ENCODE measurements around the gene ARHGEF7. TPM values are rescaled to one million over a fixed set of nuclear protein-coding genes. Genes with fewer than 3 reads are reported as not detected.

Gene ARHGEF7
- total RNA-seq, 1 experiment from 2014 or later, result 47.3 TPM

DNA sequence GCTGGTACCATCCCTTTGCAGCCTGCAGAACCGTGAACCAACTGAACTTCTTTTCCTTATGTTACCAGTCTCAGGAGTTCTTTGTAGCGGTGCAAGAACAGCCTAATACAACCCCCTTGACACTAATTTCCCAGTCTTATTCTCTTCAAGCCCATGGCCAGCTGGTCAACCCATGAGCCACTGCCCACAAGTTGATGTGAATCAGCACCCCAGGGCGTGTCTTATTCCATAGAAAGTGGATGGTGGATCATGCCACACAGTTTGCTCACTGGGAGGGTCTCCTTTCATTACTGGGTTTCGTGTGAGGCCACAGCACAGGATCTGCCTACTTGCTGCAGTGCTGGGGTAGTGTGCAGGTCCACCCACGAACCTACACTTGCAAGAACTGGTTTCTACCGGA lies 232.3 kb downstream of the ARHGEF7 start (continued):
- no peak for TF ChIP-seq GRHL2 (CRISPR knock-in tag; IDR thresholded peaks at IDR 0.05; ENCODE audit: insufficient replicate concordance, severe bottlenecking)
- TF ChIP-seq ATF1 (CRISPR knock-in tag; IDR thresholded peaks at IDR 0.05), result no peak
- TF ChIP-seq TEAD4 (CRISPR knock-in tag; IDR thresholded peaks at IDR 0.05), result no peak
- TF ChIP-seq, protein P1, sequence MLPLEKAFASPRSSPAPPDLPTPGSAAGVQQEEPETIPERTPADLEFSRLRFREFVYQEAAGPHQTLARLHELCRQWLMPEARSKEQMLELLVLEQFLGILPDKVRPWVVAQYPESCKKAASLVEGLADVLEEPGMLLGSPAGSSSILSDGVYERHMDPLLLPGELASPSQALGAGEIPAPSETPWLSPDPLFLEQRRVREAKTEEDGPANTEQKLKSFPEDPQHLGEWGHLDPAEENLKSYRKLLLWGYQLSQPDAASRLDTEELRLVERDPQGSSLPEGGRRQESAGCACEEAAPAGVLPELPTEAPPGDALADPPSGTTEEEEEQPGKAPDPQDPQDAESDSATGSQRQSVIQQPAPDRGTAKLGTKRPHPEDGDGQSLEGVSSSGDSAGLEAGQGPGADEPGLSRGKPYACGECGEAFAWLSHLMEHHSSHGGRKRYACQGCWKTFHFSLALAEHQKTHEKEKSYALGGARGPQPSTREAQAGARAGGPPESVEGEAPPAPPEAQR (CRISPR knock-in tag; IDR thresholded peaks at IDR 0.05), result no peak
- TF ChIP-seq, protein P2, sequence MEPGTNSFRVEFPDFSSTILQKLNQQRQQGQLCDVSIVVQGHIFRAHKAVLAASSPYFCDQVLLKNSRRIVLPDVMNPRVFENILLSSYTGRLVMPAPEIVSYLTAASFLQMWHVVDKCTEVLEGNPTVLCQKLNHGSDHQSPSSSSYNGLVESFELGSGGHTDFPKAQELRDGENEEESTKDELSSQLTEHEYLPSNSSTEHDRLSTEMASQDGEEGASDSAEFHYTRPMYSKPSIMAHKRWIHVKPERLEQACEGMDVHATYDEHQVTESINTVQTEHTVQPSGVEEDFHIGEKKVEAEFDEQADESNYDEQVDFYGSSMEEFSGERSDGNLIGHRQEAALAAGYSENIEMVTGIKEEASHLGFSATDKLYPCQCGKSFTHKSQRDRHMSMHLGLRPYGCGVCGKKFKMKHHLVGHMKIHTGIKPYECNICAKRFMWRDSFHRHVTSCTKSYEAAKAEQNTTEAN (CRISPR knock-in tag; IDR thresholded peaks at IDR 0.05), result no peak
- no peak for TF ChIP-seq FOXK1 (CRISPR knock-in tag; IDR thresholded peaks at IDR 0.05)
- no peak for TF ChIP-seq ZNF396 (CRISPR knock-in tag; IDR thresholded peaks at IDR 0.05; ENCODE audit: borderline replicate concordance)
- TF ChIP-seq HMGA2 (CRISPR knock-in tag; IDR thresholded peaks at IDR 0.05), result no peak

DNA sequence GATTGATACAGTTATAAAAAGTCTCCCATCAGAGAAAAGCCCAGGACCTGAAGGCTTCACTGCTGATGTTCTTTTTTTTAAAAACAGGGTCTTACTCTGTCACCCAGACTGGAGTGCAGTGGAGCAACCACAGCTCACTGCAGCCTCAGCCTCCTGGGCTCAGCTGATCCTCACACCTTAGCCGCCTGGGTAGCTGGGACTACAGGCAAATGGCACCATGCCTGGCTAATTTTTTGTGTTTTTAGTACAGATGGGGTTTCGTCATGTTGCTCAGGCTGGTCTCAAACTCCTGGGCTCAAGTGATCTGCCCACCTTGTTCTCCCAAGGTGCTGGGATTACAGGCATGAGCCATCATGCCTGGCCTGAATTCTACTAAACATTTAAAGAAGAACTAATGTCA lies 238.4 kb downstream of the ARHGEF7 start:
- Mint-ChIP-seq H3K4me3 (no peak overlapping the region), H3K36me3 (peaks cover 7% of the 10 kb centered on the region), H3K9me3 (peaks cover 19% of the 10 kb centered on the region), H3K27ac (no peak overlapping the region), H3K4me1 (no peaks in the 10 kb centered on the region), H3K27me3 (ENCODE audit: low read depth) (no peaks in the 10 kb centered on the region)
- ATAC-seq (no peak), DNase-seq (ENCODE audit: low spot score) (no peak)
- ChIA-PET POLR2A (interaction anchor here (0.6 kb wide), 1 partner anchor 8 kb away, joined by 6 read pairs; no protein-coding TSS in a partner anchor), CTCF (interaction anchor here (1.3 kb wide), 1 partner anchor 8 kb away, joined by 5 read pairs; no protein-coding TSS in a partner anchor)
- TF ChIP-seq, protein P3, sequence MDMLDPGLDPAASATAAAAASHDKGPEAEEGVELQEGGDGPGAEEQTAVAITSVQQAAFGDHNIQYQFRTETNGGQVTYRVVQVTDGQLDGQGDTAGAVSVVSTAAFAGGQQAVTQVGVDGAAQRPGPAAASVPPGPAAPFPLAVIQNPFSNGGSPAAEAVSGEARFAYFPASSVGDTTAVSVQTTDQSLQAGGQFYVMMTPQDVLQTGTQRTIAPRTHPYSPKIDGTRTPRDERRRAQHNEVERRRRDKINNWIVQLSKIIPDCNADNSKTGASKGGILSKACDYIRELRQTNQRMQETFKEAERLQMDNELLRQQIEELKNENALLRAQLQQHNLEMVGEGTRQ (CRISPR knock-in tag; IDR thresholded peaks at IDR 0.05), result no peak
- TF ChIP-seq, protein P4, sequence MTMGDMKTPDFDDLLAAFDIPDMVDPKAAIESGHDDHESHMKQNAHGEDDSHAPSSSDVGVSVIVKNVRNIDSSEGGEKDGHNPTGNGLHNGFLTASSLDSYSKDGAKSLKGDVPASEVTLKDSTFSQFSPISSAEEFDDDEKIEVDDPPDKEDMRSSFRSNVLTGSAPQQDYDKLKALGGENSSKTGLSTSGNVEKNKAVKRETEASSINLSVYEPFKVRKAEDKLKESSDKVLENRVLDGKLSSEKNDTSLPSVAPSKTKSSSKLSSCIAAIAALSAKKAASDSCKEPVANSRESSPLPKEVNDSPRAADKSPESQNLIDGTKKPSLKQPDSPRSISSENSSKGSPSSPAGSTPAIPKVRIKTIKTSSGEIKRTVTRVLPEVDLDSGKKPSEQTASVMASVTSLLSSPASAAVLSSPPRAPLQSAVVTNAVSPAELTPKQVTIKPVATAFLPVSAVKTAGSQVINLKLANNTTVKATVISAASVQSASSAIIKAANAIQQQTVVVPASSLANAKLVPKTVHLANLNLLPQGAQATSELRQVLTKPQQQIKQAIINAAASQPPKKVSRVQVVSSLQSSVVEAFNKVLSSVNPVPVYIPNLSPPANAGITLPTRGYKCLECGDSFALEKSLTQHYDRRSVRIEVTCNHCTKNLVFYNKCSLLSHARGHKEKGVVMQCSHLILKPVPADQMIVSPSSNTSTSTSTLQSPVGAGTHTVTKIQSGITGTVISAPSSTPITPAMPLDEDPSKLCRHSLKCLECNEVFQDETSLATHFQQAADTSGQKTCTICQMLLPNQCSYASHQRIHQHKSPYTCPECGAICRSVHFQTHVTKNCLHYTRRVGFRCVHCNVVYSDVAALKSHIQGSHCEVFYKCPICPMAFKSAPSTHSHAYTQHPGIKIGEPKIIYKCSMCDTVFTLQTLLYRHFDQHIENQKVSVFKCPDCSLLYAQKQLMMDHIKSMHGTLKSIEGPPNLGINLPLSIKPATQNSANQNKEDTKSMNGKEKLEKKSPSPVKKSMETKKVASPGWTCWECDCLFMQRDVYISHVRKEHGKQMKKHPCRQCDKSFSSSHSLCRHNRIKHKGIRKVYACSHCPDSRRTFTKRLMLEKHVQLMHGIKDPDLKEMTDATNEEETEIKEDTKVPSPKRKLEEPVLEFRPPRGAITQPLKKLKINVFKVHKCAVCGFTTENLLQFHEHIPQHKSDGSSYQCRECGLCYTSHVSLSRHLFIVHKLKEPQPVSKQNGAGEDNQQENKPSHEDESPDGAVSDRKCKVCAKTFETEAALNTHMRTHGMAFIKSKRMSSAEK (CRISPR knock-in tag; IDR thresholded peaks at IDR 0.05; ENCODE audit: borderline replicate concordance), result no peak
- TF ChIP-seq JUN (CRISPR knock-in tag; IDR thresholded peaks at IDR 0.05) (no peak), ZNF317 (CRISPR knock-in tag; IDR thresholded peaks at IDR 0.05; ENCODE audit: borderline replicate concordance, low read depth) (no peak), TEAD1 (CRISPR knock-in tag; IDR thresholded peaks at IDR 0.05) (no peak), ETV6 (CRISPR knock-in tag; IDR thresholded peaks at IDR 0.05) (no peak)
- TF ChIP-seq, protein P5, sequence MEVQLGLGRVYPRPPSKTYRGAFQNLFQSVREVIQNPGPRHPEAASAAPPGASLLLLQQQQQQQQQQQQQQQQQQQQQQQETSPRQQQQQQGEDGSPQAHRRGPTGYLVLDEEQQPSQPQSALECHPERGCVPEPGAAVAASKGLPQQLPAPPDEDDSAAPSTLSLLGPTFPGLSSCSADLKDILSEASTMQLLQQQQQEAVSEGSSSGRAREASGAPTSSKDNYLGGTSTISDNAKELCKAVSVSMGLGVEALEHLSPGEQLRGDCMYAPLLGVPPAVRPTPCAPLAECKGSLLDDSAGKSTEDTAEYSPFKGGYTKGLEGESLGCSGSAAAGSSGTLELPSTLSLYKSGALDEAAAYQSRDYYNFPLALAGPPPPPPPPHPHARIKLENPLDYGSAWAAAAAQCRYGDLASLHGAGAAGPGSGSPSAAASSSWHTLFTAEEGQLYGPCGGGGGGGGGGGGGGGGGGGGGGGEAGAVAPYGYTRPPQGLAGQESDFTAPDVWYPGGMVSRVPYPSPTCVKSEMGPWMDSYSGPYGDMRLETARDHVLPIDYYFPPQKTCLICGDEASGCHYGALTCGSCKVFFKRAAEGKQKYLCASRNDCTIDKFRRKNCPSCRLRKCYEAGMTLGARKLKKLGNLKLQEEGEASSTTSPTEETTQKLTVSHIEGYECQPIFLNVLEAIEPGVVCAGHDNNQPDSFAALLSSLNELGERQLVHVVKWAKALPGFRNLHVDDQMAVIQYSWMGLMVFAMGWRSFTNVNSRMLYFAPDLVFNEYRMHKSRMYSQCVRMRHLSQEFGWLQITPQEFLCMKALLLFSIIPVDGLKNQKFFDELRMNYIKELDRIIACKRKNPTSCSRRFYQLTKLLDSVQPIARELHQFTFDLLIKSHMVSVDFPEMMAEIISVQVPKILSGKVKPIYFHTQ (CRISPR knock-in tag; IDR thresholded peaks at IDR 0.05), result no peak
- TF ChIP-seq, protein P6, sequence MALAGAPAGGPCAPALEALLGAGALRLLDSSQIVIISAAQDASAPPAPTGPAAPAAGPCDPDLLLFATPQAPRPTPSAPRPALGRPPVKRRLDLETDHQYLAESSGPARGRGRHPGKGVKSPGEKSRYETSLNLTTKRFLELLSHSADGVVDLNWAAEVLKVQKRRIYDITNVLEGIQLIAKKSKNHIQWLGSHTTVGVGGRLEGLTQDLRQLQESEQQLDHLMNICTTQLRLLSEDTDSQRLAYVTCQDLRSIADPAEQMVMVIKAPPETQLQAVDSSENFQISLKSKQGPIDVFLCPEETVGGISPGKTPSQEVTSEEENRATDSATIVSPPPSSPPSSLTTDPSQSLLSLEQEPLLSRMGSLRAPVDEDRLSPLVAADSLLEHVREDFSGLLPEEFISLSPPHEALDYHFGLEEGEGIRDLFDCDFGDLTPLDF (CRISPR knock-in tag; IDR thresholded peaks at IDR 0.05), result no peak
